ENCODE measurements around the gene ZNF205.

ZNF205 gene

GRCh38 chr16:3113765-3114479 is 1.5 kb downstream of the ZNF205 start:
- peak; percentile 51 for DNase-seq
- H3K4me3 ChIP-seq (ENCODE audit: low read depth, low read length) = peak overlapping the region; percentile 96

GRCh38 chr16:3115003-3115402 is 2.6 kb downstream of the ZNF205 start:
- Histone ChIP-seq H3K9me3 (no peaks in the 10 kb centered on the region), H3K36me3 (peaks cover 19% of the 10 kb centered on the region), H3K4me3 (ENCODE audit: low read depth, low read length) (no peak overlapping the region), H3K4me1 (no peaks in the 10 kb centered on the region; the same call in 1 of the 2 replicates), H3K27me3 (no peaks in the 10 kb centered on the region)
- no peak for TF ChIP-seq CTCF (IDR thresholded peaks at IDR 0.05; ENCODE audit: low read depth, low read length)
- no peak for DNase-seq

More at GRCh38 chr16:3113765-3114479, 1.5 kb downstream of the ZNF205 start:
- Histone ChIP-seq H3K9me3 (no peaks in the 10 kb centered on the region), H3K4me1 (no peaks in the 10 kb centered on the region; the same call in 1 of the 2 replicates), H3K36me3 (peaks cover 11% of the 10 kb centered on the region; the same call in 1 of the 2 replicates), H3K27me3 (no peaks in the 10 kb centered on the region)
- peak; percentile 46 for TF ChIP-seq CTCF (IDR thresholded peaks at IDR 0.05; ENCODE audit: low read depth, low read length)

- no peak for DNase-seq
- Histone ChIP-seq H3K9me3 (no peaks in the 10 kb centered on the region), H3K4me1 (no peaks in the 10 kb centered on the region; the same call in 1 of the 2 replicates), H3K4me3 (ENCODE audit: low read depth, low read length) (no peak overlapping the region), H3K36me3 (peaks cover 21% of the 10 kb centered on the region), H3K27me3 (no peaks in the 10 kb centered on the region)
- TF ChIP-seq CTCF (IDR thresholded peaks at IDR 0.05; ENCODE audit: low read depth, low read length) = peak; percentile 28
Observed at GRCh38 chr16:3115561-3115960, 3.2 kb downstream of the ZNF205 start.

GRCh38 chr16:3118204-3118790 is 5.9 kb downstream of the ZNF205 start:
- no peak for TF ChIP-seq CTCF (IDR thresholded peaks at IDR 0.05; ENCODE audit: low read depth, low read length)
- H3K4me3 ChIP-seq (ENCODE audit: low read depth, low read length) = no peak overlapping the region
- H3K27me3 ChIP-seq = no peaks in the 10 kb centered on the region
- peaks cover 21% of the 10 kb centered on the region for H3K36me3 ChIP-seq
- H3K4me1 ChIP-seq = no peaks in the 10 kb centered on the region; the same call in 1 of the 2 replicates
- H3K9me3 ChIP-seq = no peaks in the 10 kb centered on the region
- DNase-seq = no peak

- TF ChIP-seq CTCF (IDR thresholded peaks at IDR 0.05; ENCODE audit: low read depth, low read length) = no peak
- no peaks in the 10 kb centered on the region; the same call in 1 of the 2 replicates for H3K4me1 ChIP-seq
- H3K36me3 ChIP-seq = peaks cover 21% of the 10 kb centered on the region
- H3K9me3 ChIP-seq = no peaks in the 10 kb centered on the region
- H3K27me3 ChIP-seq = no peaks in the 10 kb centered on the region
- no peak overlapping the region for H3K4me3 ChIP-seq (ENCODE audit: low read depth, low read length)
- no peak for DNase-seq
Observed at GRCh38 chr16:3118846-3119245, 6.5 kb downstream of the ZNF205 start.

- H3K36me3 ChIP-seq = peaks cover 21% of the 10 kb centered on the region
- DNase-seq = no peak
- no peak for TF ChIP-seq CTCF (IDR thresholded peaks at IDR 0.05; ENCODE audit: low read depth, low read length)
- H3K4me3 ChIP-seq (ENCODE audit: low read depth, low read length) = no peak overlapping the region
- H3K4me1 ChIP-seq = no peaks in the 10 kb centered on the region
- H3K9me3 ChIP-seq = no peaks in the 10 kb centered on the region
- H3K27me3 ChIP-seq = no peaks in the 10 kb centered on the region
Observed at GRCh38 chr16:3119286-3119685, 6.9 kb downstream of the ZNF205 start.
